ENCODE data around the gene IGDCC3. TPM values are rescaled to one million over a fixed set of nuclear protein-coding genes. Genes with fewer than 3 reads are reported as not detected.
A peak's percentile ranks its signal among the peaks of the same experiment; 100 is the strongest.

Gene IGDCC3
- polyA plus RNA-seq, 1 donor from 2014 or later = 14.4 TPM

- H3K9me3 ChIP-seq (ENCODE audit: low read length) = no peaks in the 10 kb centered on the region
- H3K79me2 ChIP-seq (replicated peaks; ENCODE audit: insufficient read depth, low read length) = peaks cover 6% of the 10 kb centered on the region
- no peak overlapping the region for H3K9ac ChIP-seq (ENCODE audit: low read length)
- H3K4me2 ChIP-seq (ENCODE audit: low read length) = no peak overlapping the region
- H3K36me3 ChIP-seq (ENCODE audit: insufficient read depth, low read length) = no peaks in the 10 kb centered on the region
- H3K4me3 ChIP-seq (ENCODE audit: low read length) = no peak overlapping the region
- no peaks in the 10 kb centered on the region for H4K20me1 ChIP-seq (ENCODE audit: insufficient read depth)
- no peaks in the 10 kb centered on the region for H3K27me3 ChIP-seq (ENCODE audit: insufficient read depth, low read depth, low read length)
- H3K27ac ChIP-seq (ENCODE audit: low read length) = no peak overlapping the region
- no peak for TF ChIP-seq REST (IDR thresholded peaks at IDR 0.05; ENCODE audit: borderline replicate concordance)
- no peak for TF ChIP-seq SMC3 (conservative IDR thresholded peaks at IDR 0.05; ENCODE audit: poor library complexity)
- TF ChIP-seq MXI1 (conservative IDR thresholded peaks at IDR 0.05; ENCODE audit: poor library complexity, severe bottlenecking) = no peak
- TF ChIP-seq CTCF (IDR thresholded peaks at IDR 0.05; ENCODE audit: poor library complexity, severe bottlenecking) = no peak
- TF ChIP-seq TAF1 (IDR thresholded peaks at IDR 0.05; ENCODE audit: low read depth) = no peak
- TF ChIP-seq POLR2AphosphoS5 (IDR thresholded peaks at IDR 0.05) = no peak
- no peak for TF ChIP-seq RAD21 (conservative IDR thresholded peaks at IDR 0.05)
- no peak for TF ChIP-seq EP300 (conservative IDR thresholded peaks at IDR 0.05; ENCODE audit: poor library complexity, severe bottlenecking)
- TF ChIP-seq EZH2 (IDR thresholded peaks at IDR 0.05; ENCODE audit: borderline replicate concordance, insufficient read depth, low read length, poor library complexity, severe bottlenecking) = no peak
- H2AFZ ChIP-seq (ENCODE audit: low read depth, low read length) = no peak overlapping the region
- H3F3A ChIP-seq (ENCODE audit: insufficient read depth, low read length, poor library complexity, severe bottlenecking) = no peaks in the 10 kb centered on the region
- no peaks in the 10 kb centered on the region for H3K9me2 ChIP-seq (ENCODE audit: insufficient read depth, low read length)
These were observed 39.4 kb downstream of the IGDCC3 start for GRCh38 chr15:65338366-65338765.

GRCh38 chr15:65337436-65338070, 40.2 kb downstream of the IGDCC3 start:
- Histone ChIP-seq H3K9ac (ENCODE audit: low read length) (peak overlapping the region; percentile 62), H4K20me1 (ENCODE audit: insufficient read depth) (no peaks in the 10 kb centered on the region), H3K4me2 (ENCODE audit: low read length) (no peak overlapping the region), H3K27ac (ENCODE audit: low read length) (peak overlapping the region; percentile 87), H3K27me3 (ENCODE audit: insufficient read depth, low read depth, low read length) (no peaks in the 10 kb centered on the region), H3K9me2 (ENCODE audit: insufficient read depth, low read length) (no peaks in the 10 kb centered on the region), H3K4me3 (ENCODE audit: low read length) (peak overlapping the region; percentile 53), H3K9me3 (ENCODE audit: low read length) (no peaks in the 10 kb centered on the region), H2AFZ (ENCODE audit: low read depth, low read length) (no peak overlapping the region), H3F3A (ENCODE audit: insufficient read depth, low read length, poor library complexity, severe bottlenecking) (no peaks in the 10 kb centered on the region), H3K36me3 (ENCODE audit: insufficient read depth, low read length) (no peaks in the 10 kb centered on the region), H3K79me2 (replicated peaks; ENCODE audit: insufficient read depth, low read length) (peaks cover 6% of the 10 kb centered on the region)
- TF ChIP-seq EP300 (conservative IDR thresholded peaks at IDR 0.05; ENCODE audit: poor library complexity, severe bottlenecking) (no peak), POLR2AphosphoS5 (IDR thresholded peaks at IDR 0.05) (no peak), SMC3 (conservative IDR thresholded peaks at IDR 0.05; ENCODE audit: poor library complexity) (no peak), CTCF (IDR thresholded peaks at IDR 0.05; ENCODE audit: poor library complexity, severe bottlenecking) (no peak)
